Inflammatory macrophage treated with lipopolysaccharide for 1 hour (primary cell): Measurements from ENCODE around the gene ACYP1.
"Not testable (repeated sequence)": the region's sequence is repeated elsewhere in the genome, so short reads cannot be mapped to it uniquely, and the experiment has no call there.

Experiments used
- DNase-seq, 2 donors: peaks; one replicate each; pipeline ENCODE4 v3.0.0-alpha.2; 2020 to 2022

The ACYP1 gene

GRCh38 chr14:75067765-75068164, 3.9 kb upstream of the ACYP1 start:
- not testable (repeated sequence) for DNase-seq

GRCh38 chr14:75067212-75067611, 3.4 kb upstream of the ACYP1 start:
- peak in 1 of 2 donors; percentile 31 for DNase-seq

- peak; percentile 42 to 55 for DNase-seq
Measured at GRCh38 chr14:75066691-75067090, 2.9 kb upstream of the ACYP1 start.

GRCh38 chr14:75064205-75064567, 362 bp upstream of the ACYP1 start:
- DNase-seq = no peak

- peak in 1 of 2 donors; percentile 6 for DNase-seq
Measured at GRCh38 chr14:75063013-75063412, 811 bp downstream of the ACYP1 start.

GRCh38 chr14:75060420-75060819, 3.4 kb downstream of the ACYP1 start:
- DNase-seq = no peak

GRCh38 chr14:75059642-75060041, 4.2 kb downstream of the ACYP1 start:
- DNase-seq = no peak

GRCh38 chr14:75054421-75054820, 9.4 kb downstream of the ACYP1 start:
- no peak for DNase-seq

GRCh38 chr14:75053396-75054291, 10.2 kb downstream of the ACYP1 start:
- DNase-seq = no peak

GRCh38 chr14:75051556-75051899, 12.3 kb downstream of the ACYP1 start:
- DNase-seq = no peak

- DNase-seq = peak; percentile 65 to 86
Measured at GRCh38 chr14:75050852-75051555, 12.8 kb downstream of the ACYP1 start, which contains the start of gene MLH3. MLH3 (minus strand) TSS chr14:75051467; CDS start chr14:75049655, 1,812 bp downstream.

GRCh38 chr14:75049731-75050201, 14.1 kb downstream of the ACYP1 start:
- peak; percentile 80 to 81 for DNase-seq

GRCh38 chr14:75049136-75049535, 14.7 kb downstream of the ACYP1 start:
- no peak for DNase-seq

- no peak for DNase-seq
Measured at GRCh38 chr14:75048101-75048500, 15.7 kb downstream of the ACYP1 start.

GRCh38 chr14:75047506-75047905, 16.3 kb downstream of the ACYP1 start:
- no peak for DNase-seq

- DNase-seq = no peak
Measured at GRCh38 chr14:75046899-75047298, 16.9 kb downstream of the ACYP1 start.

- no peak for DNase-seq
Measured at GRCh38 chr14:75046275-75046674, 17.5 kb downstream of the ACYP1 start.

GRCh38 chr14:75044752-75045151, 19.1 kb downstream of the ACYP1 start:
- DNase-seq = no peak

- DNase-seq = no peak
Measured at GRCh38 chr14:75044322-75044721, 19.5 kb downstream of the ACYP1 start.

- no peak for DNase-seq
Measured at GRCh38 chr14:75042035-75042434, 21.8 kb downstream of the ACYP1 start.

- no peak for DNase-seq
Measured at GRCh38 chr14:75041613-75042012, 22.2 kb downstream of the ACYP1 start.

- DNase-seq = no peak
Measured at GRCh38 chr14:75040959-75041358, 22.9 kb downstream of the ACYP1 start.

GRCh38 chr14:75040507-75040906, 23.3 kb downstream of the ACYP1 start:
- DNase-seq = no peak

- DNase-seq = no peak
Measured at GRCh38 chr14:75032939-75033338, 30.9 kb downstream of the ACYP1 start.
